Transverse colon (tissue), 4 donors: Measurements from ENCODE around the gene PDE2A.
A peak's percentile ranks its signal among the peaks of the same experiment; 100 is the strongest.

Experiments
- CTCF ChIP-seq, 5 experiments: fragments of 200-600 bp in 3 of 5; fragments of 450-650 bp in 2 of 5; sonication (generic) in 3 of 5; IDR thresholded peaks; 1 replicate in 2 of 5; 2 replicates in 3 of 5; pipeline ENCODE4 v1.5.1; 2016 to 2017; ENCODE audit warnings: antibody characterized with exemption in 5 of 5, inconsistent platforms in 3 of 5, mild to moderate bottlenecking in 2 of 5, moderate library complexity in 1 of 5
- POLR2A ChIP-seq: fragments of 450-650 bp; IDR thresholded peaks from one replicate; pipeline ENCODE4 v1.6.1; 2016; ENCODE audit warnings: antibody characterized with exemption, mild to moderate bottlenecking, moderate library complexity
- POLR2AphosphoS5 ChIP-seq, 3 donors: sonication (generic); formaldehyde crosslinking; IDR thresholded peaks; one replicate each; pipeline ENCODE4 v1.6.1; 2016; ENCODE audit warnings: antibody characterized with exemption in 3 of 3

GRCh38 chr11:72617080-72617762 is 57.0 kb downstream of the PDE2A start:
- no peak for TF ChIP-seq CTCF (IDR thresholded peaks at IDR 0.05)
- no peak for TF ChIP-seq POLR2A
- TF ChIP-seq POLR2AphosphoS5 (IDR thresholded peaks at IDR 0.05): peak; percentile 22 to 39 (median 38)
